ENCODE data around the gene HOMER1.

The HOMER1 gene

GRCh38 chr5:79464695-79465332 is 49.1 kb downstream of the HOMER1 start:
- Histone ChIP-seq H3K27ac (no peak overlapping the region), H3K4me3 (ENCODE audit: low read depth, low read length) (no peak overlapping the region), H3K27me3 (replicated peaks) (no peaks in the 10 kb centered on the region), H3K36me3 (replicated peaks) (no peaks in the 10 kb centered on the region)
- TF ChIP-seq CTCF (IDR thresholded peaks at IDR 0.05; ENCODE audit: low read depth, low read length, missing control alignments): peak; percentile 39
- in situ Hi-C loops (cut with HindIII; ENCODE audit: low pct_ligation_motif_present, low sequenced_read_pairs): no loop called here
- DNase-seq: no peak

- H3K27ac ChIP-seq: no peak overlapping the region
- no peak for DNase-seq
- H3K36me3 ChIP-seq (replicated peaks): no peaks in the 10 kb centered on the region
- no peak overlapping the region for H3K4me3 ChIP-seq (ENCODE audit: low read depth, low read length)
- no peaks in the 10 kb centered on the region for H3K27me3 ChIP-seq (replicated peaks)
- no peak for TF ChIP-seq CTCF (IDR thresholded peaks at IDR 0.05; ENCODE audit: low read depth, low read length, missing control alignments)
- in situ Hi-C loops (cut with HindIII; ENCODE audit: low pct_ligation_motif_present, low sequenced_read_pairs): no loop called here
Observed at GRCh38 chr5:79464278-79464677, 49.7 kb downstream of the HOMER1 start.

GRCh38 chr5:79459626-79460025 is 54.3 kb downstream of the HOMER1 start:
- in situ Hi-C loops (cut with HindIII; ENCODE audit: low pct_ligation_motif_present, low sequenced_read_pairs): no loop called here
- no peaks in the 10 kb centered on the region for H3K27me3 ChIP-seq (replicated peaks)
- no peak for TF ChIP-seq CTCF (IDR thresholded peaks at IDR 0.05; ENCODE audit: low read depth, low read length, missing control alignments)
- H3K4me3 ChIP-seq (ENCODE audit: low read depth, low read length): no peak overlapping the region
- DNase-seq: no peak
- no peaks in the 10 kb centered on the region for H3K36me3 ChIP-seq (replicated peaks)
- H3K27ac ChIP-seq: no peak overlapping the region

GRCh38 chr5:79456890-79457583 is 56.9 kb downstream of the HOMER1 start:
- Histone ChIP-seq H3K36me3 (replicated peaks) (no peaks in the 10 kb centered on the region), H3K27ac (no peak overlapping the region), H3K27me3 (replicated peaks) (no peaks in the 10 kb centered on the region), H3K4me3 (ENCODE audit: low read depth, low read length) (no peak overlapping the region)
- DNase-seq: no peak
- in situ Hi-C loops (cut with HindIII; ENCODE audit: low pct_ligation_motif_present, low sequenced_read_pairs): no loop called here
- TF ChIP-seq CTCF (IDR thresholded peaks at IDR 0.05; ENCODE audit: low read depth, low read length, missing control alignments): no peak

GRCh38 chr5:79456400-79456799 is 57.5 kb downstream of the HOMER1 start:
- in situ Hi-C loops (cut with HindIII; ENCODE audit: low pct_ligation_motif_present, low sequenced_read_pairs): no loop called here
- no peak for DNase-seq
- Histone ChIP-seq H3K27ac (no peak overlapping the region), H3K4me3 (ENCODE audit: low read depth, low read length) (no peak overlapping the region), H3K27me3 (replicated peaks) (no peaks in the 10 kb centered on the region), H3K36me3 (replicated peaks) (no peaks in the 10 kb centered on the region)
- no peak for TF ChIP-seq CTCF (IDR thresholded peaks at IDR 0.05; ENCODE audit: low read depth, low read length, missing control alignments)

Data from brain microvascular endothelial cell (primary cell).